Cardiac septum (tissue), 1 donor: ENCODE results near the gene GMDS. TPM values are rescaled to one million over a fixed set of nuclear protein-coding genes. Genes with fewer than 3 reads are reported as not detected.

ENCODE experiments used
- DNase-seq: peaks from one replicate; pipeline ENCODE4 v3.0.0-alpha.2; 2020; ENCODE audit warnings: low spot score
- intact Hi-C: fragments of 100-400 bp; cut with DNase I; formaldehyde crosslinking; loops from one replicate; pipeline ENCODE4 v1.14.0; 2022
- total RNA-seq: library from RNA; stranded (reverse); fragmentation: NEBNext Ultra II Directional; extraction: Animal tissue kit (Norgen Biotek cat#: 25700); gene quantifications from one replicate; pipeline ENCODE4 v1.2.1, GENCODE V29; 2021
- donor health status: DM: no; HTN: no; CAD: no.

The GMDS gene
- total RNA-seq, 1 donor from 2014 or later, result 6.3 TPM

DNA sequence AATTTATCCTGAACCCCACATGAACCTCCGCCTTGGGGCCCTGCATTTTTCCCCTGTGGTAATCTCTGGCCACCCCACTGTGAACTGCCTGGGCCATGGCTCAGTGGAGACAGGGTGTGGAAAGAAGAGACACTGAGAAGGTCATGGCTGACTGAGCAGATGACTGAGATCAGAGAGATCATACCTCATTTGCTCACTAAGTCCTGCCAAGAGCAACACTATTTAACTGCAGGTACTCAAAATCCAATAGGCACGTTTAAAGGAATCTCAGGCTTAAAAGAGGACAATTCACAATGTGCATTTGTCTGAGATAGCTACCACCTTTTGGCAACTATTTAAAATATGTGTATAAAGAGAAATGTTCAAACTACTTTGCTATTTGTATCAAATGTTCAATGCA lies 305.0 kb downstream of the GMDS start:
- intact Hi-C loops, result no loop called here
- no peak for DNase-seq

- intact Hi-C loops, result no loop called here
- no peak for DNase-seq
These were observed 312.1 kb downstream of the GMDS start for GRCh38 chr6:1933292-1933691.

GRCh38 chr6:1931817-1932216 lies 313.6 kb downstream of the GMDS start:
- DNase-seq, result no peak
- intact Hi-C loops, result no loop called here

DNA sequence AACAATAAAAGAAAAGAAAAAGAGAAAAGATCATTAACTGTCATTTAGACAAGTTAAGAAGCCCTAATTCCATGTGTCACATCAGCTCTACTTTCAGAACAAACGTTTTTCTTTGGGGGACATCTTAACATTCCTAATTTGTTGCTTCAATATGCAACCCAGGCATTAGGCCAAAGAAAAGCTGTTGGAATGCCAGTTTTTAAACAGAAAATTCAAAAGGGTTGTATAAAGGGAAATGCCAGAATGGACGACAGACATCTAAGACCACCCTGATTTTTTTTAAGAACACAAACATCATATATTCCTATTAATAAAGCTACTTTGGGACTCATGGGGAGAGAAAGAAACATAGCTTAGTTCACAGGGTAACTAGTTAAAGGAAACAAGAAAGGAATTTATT lies 315.0 kb downstream of the GMDS start:
- DNase-seq, result no peak
- intact Hi-C loops, result no loop called here

- DNase-seq, result no peak
- intact Hi-C loops, result no loop called here
These were observed 315.5 kb downstream of the GMDS start for GRCh38 chr6:1929931-1930330.

DNA sequence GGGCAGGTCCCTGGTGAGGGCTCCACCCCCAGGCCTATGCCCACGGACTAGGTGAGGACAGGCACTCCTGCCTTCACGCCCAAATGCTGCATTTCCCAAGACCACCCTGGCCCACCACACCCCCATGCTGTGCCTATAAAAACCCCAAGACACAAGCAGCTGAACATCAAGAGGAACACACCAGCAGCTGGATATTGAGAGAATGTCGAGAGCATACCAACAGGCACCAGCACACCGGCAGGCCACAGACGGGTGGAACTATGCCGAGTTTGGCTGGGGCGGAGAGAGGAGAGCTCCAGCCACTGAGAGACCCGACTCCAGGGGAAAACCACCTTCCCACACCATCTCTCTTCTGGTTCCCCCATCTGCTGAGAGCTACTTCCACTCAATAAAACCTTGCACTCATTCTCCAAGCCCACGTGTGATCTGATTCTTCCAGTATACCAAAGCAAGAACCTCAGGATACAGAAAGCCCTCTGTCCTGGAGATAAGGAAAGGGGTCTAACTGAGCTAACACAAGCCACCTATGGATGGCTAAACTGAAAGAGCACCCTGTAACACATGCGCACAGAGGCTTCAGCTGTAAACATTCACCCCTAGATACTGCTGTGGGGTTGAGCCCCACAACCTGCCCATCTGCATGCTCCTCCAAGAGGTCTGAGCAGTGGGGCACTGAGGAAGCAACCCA lies 319.5 kb downstream of the GMDS start:
- intact Hi-C loops, result no loop called here
- no peak for DNase-seq

GRCh38 chr6:1923449-1923848 lies 322.0 kb downstream of the GMDS start:
- no peak for DNase-seq
- intact Hi-C loops, result no loop called here

GRCh38 chr6:1917626-1918371 lies 327.6 kb downstream of the GMDS start:
- no peak for DNase-seq
- intact Hi-C loops, result no loop called here

- DNase-seq, result no peak
These were observed 328.9 kb downstream of the GMDS start for GRCh38 chr6:1916334-1917070.

GRCh38 chr6:1915226-1915625 lies 330.2 kb downstream of the GMDS start:
- no peak for DNase-seq
- intact Hi-C loops, result no loop called here

More at GRCh38 chr6:1916334-1917070, 328.9 kb downstream of the GMDS start:
- intact Hi-C loops, result no loop called here

GRCh38 chr6:1913577-1913976 lies 331.8 kb downstream of the GMDS start:
- intact Hi-C loops, result no loop called here
- DNase-seq, result no peak

- intact Hi-C loops, result no loop called here
- no peak for DNase-seq
These were observed 332.7 kb downstream of the GMDS start for GRCh38 chr6:1912731-1913130.

- intact Hi-C loops, result no loop called here
- no peak for DNase-seq
These were observed 333.9 kb downstream of the GMDS start for GRCh38 chr6:1911474-1911873.

DNA sequence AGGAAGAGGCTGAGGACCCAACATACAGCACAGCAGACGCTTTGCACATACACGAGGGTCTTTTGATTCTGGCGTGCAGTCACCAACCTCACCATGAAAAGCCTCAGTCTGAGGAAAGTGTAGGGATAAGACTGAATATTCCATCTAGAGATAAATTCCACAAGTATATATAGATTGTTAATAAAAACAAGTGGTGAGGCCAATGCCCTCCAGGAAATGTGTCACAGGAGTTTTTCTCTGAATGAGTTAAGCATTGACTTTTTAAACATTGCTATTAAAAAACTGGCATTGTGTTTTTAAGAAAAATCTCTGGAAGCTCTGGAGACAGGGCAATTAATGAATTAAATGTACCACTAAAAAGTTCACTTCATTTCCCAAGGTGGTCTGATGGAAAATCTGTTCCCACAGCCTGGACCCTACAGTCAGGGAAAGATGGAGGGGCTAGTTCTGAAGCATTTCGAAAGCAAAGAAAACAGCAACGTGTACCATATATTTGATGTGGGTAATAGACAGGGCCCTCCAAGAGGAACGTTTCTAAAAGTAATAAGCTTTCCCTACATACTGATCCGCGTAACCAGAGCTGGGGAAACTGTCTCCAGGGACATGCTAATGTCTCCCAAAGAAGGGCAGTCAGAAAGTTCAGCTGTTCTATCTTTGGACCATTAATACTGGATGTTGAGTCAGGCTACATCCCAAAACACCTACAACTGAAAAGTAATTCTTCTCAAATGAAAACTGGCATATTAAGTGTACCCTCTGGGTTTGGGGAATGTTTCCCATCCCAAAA lies 334.6 kb downstream of the GMDS start:
- intact Hi-C loops, result no loop called here
- DNase-seq, result no peak

DNA sequence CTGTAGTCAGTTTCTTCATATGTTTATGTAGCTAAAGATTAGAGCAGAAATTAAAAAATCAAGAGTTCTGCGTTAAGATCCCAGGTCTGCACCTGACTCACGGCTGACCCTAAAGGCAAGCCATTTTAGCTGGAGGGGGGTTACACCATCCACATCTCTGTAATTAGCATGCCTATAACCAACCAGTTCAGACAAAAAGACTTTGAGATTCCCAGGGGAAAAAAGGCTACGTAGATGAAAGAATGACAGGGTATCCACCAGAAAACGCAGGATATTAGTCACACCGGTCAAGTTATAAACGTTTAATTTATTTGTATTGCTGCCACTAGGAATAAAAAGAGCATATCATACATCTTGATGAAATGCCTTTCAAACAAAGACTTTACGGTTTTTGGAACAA lies 336.6 kb downstream of the GMDS start:
- intact Hi-C loops, result no loop called here
- DNase-seq, result no peak

GRCh38 chr6:1906609-1907008 lies 338.8 kb downstream of the GMDS start:
- intact Hi-C loops, result no loop called here
- DNase-seq, result no peak

DNA sequence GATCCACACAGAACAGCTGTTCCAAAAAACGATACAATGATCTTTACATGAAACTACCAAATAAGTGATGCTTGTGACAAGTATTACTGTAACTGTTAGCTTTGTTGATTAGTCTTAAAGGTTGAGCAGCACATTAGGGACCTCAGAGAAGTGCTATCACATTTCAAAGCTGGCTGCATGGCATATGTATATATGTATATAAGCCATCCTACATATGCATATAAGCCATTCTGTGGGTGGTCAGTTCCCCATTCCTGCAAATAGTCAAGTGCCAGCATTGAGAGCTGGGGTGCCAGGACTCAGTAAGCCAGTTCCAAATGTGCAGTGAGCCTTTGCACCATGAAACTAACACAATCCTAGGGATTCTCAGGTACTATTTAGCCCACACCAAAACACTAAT lies 339.4 kb downstream of the GMDS start:
- intact Hi-C loops, result no loop called here
- DNase-seq, result no peak

DNA sequence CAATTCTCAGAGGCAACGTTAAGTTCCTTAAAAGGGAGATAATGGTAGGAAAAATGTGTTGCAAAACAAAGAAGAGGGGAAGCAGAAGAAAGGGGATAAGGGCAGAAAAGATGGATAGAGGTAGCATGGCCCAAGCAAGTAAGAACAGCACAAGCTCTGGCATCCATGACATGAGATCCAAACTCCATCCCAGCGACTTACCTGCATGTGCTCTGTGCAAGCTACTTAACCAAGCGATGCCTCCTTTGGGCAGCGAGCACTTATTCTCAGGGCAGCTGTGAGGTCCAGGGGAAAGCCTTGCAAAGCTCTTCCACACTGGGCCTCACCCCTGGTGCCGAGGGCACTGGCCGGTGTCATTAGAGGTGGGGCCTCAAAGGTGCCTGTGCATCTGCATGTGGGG lies 340.5 kb downstream of the GMDS start:
- intact Hi-C loops, result no loop called here
- DNase-seq, result no peak

- DNase-seq, result no peak
These were observed 341.0 kb downstream of the GMDS start for GRCh38 chr6:1904466-1904799.

GRCh38 chr6:1903780-1904465 lies 341.5 kb downstream of the GMDS start:
- DNase-seq, result no peak
- intact Hi-C loops, result no loop called here

More at GRCh38 chr6:1904466-1904799, 341.0 kb downstream of the GMDS start:
- intact Hi-C loops, result no loop called here
